Activated effector memory CD4-positive, alpha-beta T cell treated with anti-CD3 and anti-CD28 coated beads, Interleukin-2, amount 50 U/mL, for 16 hours (primary cell): ENCODE measurements around the gene HNRNPD.
"Not testable (repeated sequence)": the region's sequence is repeated elsewhere in the genome, so short reads cannot be mapped to it uniquely, and the experiment has no call there.

Experiments used
- DNase-seq: peaks from one replicate; pipeline ENCODE4 v3.0.0-alpha.2; 2020

Gene HNRNPD

DNA sequence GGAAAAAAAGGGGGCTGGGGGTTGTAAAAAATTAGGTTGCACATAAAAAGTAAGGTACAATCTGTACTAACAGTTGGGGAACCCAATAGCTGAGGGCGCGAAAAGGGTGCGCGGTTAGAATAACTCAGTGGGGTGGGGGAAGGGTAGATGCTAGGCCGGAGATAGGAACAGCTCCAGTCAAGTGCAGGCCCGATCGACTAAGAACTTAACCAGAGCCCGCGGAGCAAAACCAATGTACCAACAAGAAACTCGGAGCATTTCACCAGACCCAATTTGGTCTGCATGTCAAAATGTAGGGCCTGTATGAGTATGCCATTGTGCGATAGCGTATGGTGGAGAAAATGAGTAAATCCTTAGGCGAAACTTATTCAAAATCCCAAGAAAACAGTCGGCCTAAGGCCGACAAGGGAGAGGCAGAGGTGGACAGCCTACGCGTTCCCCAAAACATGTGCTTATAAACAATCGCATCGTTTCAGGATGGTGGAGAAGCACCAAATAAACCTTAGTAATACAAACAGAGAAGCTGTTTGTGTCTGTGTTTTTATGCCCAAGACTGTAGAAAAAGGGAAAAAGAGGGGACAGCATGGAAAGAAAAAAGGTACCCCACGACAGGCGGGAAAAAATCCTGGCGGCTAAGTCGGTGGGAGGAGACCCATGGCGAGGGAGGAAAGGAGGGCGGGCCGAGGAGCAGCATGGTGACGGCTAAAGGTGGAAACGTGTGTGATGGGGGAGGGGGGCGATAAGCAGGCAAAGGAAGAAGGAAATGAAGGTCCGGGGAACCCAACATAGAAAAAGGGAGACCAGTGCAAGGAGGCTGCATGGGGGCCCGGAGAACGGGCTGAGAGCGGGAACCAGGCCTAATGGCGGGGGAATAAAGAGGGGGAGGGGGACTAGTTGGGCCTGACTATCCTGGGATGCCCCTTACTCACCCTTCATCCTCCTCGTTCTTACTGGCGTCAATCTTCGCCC, 990 bp downstream of the HNRNPD start:
- peak; percentile 89 for DNase-seq

DNA sequence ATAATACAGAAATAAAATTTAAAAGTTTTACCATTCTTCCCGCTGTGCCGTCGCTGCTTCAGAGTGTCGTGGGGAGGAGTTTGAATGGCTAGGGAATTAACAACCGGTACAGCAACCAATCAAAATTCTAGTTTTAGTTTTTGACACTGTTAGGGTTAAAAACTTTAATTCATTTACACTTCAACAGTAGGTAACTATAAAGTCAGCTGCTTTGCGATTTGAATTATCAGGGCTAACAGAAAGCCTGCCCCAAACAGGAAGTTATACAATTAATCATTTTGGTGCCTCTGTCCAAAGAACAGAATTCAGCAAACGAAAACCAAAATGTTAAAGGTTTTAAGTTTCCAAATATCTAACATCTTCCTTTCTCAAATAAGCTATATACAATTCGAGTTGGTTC, 2.3 kb downstream of the HNRNPD start:
- no peak for DNase-seq

DNA sequence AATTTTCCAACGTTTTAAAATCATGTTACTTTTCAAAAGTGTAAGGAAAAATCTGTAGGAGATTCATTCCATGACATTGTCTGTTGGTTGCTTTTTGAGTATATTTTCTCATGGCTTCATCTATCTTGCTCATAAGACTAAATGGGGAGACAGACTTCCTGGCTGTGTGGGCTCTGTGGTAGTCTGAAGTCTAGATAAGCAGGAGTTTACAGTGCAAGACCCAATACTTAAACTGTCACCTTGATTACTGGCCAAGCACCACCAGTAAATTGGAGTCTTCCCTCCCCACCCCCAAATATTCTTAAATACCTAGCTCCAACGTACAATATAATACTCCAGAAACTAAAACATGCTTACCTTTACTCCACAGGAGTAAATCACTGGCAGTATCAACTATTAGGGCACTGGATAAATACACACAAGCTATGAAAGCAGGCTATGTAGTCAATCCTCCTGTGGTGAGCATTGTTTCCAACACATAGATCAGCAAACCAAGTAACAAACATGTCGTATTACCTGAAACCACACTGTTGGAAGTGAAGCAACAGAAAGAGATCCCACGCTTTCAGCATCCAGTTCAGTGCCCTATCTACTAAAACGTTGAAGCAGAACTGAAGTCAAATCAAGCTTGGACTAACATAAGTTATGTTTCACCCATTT, 6.2 kb downstream of the HNRNPD start:
- DNase-seq = no peak

DNA sequence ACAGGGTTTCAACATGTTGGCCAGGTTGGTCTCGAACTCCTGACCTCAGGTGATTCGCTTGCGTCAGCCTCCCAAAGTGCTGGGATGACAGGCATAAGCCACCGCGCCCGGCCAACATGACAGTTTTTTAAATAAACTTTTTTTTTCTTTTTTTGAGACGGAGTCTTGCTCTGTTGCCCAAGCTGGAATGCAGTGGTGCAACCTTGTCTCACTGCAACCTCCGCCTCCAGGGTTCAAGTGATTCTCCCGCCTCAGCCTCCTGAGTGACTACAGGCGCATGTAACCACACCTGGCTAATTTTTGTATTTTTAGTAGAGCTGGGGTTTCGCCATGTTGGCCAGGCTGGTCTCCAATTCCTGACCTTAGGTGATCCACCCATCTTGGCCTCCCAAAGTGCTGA, 7.4 kb downstream of the HNRNPD start:
- not testable (repeated sequence) for DNase-seq

DNA sequence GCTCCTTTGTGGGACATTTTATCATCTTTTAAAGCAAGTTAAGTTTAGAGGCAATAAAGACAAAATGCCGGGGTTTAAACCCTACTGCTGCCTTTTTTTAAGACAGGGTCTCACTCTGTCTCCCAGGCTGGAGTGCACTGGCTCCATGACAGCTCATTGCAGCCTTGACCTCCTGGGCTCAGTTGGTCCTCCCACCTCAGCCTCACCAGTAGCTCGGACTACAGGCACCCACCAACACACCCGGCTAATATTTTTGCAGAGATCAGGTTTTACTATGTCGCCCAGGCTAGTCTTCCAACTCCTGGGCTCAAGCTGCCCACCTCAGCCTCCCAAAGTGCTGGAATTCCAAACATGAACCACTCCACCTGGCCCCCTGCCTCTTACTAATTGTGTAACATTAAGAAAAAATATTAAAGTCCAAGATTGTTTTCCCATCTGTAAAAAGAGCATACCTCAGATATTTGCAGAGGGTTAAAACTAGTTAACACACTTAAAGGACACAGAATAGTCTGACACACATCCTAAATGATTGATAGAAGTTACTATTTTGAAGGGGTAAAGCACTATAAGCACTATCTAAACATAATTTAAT, 9.8 kb downstream of the HNRNPD start:
- DNase-seq = no peak

DNA sequence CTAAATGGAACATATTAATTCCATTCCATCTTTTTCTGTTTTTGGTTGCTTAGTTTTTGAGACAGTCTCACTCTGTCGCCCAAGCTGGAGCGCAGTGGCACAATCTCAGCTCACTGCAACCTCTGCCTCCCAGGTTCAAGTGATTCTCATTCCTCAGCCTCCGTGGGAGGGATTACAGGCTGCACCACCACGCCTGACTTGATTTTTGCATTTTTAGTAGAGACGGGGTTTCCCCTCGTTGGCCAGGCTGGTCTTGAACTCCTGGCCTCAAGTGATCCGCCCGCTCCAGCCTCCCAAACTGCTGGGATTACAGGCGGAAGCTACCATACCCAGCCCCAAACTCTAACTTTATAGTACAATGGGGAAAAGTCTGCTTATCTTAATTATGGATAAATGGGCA, 11.2 kb downstream of the HNRNPD start:
- DNase-seq = no peak

DNA sequence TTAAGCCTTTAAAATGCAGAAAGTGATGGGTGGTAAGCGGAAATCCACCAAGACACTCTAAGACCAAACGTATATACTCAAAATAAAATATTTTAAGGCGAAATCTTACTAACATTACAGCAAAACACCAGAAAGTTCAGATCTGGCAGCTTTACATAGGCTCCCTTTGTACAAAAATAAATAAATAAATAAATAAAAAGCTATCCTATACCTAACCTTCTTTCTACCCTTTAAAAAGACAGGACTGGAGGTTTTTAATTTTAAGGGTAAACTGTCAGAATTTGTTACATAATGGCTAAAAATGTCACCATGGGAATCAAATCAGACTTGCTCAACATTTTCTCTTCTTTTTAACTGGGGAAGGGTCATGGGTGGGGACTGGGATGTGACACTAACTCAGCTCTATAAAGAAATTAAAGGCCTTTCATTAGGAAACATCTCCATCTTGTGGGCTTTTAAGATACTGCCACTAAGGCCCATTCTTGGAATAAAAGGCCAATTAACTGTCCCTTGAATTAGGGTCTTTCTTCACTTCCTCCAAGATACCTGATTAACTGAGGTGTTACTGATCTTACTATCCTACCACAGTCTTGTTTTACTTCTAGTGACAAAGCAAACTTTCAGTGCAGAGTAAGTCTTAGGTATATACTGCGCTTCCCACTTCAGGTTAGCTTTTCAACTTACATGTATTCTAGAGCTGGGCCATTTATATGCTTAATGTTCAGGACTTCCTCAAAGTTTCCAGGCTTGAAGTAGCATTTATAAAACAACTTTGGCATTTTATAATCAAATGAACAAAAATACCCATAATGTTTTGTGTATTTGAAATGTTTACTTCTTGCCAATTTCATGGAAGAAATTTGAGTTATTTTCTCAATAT, 13.3 kb downstream of the HNRNPD start:
- no peak for DNase-seq

DNA sequence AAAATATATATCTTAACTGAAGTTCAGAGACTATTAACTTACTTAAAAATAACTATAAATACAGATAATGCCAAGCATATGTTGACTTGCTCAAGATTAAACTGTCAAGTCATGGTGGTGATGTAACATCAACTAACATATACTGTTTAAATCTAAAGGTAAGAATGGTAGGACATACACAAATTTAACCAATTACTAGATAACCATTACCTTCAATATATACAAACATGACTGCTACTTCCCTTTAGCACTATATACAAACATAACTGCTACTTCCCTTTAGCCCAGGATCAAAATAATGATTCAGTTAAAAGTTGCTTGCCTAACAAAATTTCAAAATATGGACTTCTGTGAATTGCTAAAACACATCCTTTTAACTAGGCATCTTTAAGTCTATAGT, 14.9 kb downstream of the HNRNPD start:
- no peak for DNase-seq

DNA sequence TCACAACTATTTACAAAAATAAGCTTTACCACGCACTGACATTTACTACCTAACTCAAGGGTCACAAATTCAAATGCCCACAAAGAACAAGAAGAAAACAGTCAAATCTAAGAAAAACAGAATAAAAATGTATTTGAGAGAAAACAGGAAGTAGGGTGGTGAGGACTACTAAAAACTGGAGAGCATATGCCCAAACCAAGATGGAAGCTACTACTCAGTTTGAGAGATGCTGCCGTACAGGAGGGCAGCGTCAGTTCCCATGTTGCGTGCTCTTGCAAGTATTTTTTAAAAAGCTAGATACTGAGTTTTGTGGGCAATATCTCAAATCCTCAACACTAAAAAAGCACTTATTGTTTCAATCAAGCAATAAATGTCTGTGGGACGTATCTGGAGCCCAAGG, 16.2 kb downstream of the HNRNPD start:
- no peak for DNase-seq

DNA sequence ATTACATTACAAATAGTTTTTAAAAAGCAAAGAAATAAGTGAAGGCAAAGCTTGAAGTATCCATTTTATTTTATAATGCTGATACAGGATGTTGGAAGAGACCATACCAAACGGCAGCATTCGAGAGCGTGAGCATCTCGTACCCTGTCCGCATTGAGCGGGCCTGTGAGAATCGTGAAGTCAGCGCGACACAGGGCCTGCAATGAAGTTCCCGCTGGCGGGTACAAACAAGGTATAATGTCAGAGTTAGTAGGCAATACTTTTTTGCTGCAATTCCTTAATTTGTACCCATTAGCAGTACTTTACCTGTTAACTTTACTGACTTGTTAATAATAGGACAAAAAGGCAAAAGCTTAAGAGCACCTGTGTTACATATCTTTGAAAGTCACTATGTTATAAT, 19.0 kb downstream of the HNRNPD start:
- DNase-seq = no peak

DNA sequence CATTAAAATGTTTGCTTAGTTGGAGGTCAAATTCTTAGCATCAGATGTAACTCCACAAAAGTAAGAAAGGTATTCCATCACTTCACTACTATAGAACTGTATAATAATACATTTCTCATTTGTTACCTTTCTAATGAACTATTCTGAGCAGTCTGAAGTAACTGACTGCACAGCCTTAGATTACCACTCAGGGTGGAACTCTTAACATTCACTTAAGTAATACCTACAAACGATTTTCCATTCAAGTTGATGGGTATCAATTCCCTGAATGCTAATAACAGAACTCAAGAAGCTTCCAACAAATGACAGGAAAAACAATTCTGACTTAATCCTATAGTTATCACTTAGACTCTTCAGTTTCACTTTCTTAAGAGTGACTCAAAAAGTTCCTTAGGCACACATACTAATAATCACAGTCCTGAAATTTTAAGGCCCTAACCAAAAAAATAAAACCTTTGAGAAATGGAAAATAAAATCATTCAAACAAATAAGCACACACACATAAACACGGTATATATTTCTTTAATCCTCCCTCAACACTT, 20.9 kb downstream of the HNRNPD start:
- no peak for DNase-seq

DNA sequence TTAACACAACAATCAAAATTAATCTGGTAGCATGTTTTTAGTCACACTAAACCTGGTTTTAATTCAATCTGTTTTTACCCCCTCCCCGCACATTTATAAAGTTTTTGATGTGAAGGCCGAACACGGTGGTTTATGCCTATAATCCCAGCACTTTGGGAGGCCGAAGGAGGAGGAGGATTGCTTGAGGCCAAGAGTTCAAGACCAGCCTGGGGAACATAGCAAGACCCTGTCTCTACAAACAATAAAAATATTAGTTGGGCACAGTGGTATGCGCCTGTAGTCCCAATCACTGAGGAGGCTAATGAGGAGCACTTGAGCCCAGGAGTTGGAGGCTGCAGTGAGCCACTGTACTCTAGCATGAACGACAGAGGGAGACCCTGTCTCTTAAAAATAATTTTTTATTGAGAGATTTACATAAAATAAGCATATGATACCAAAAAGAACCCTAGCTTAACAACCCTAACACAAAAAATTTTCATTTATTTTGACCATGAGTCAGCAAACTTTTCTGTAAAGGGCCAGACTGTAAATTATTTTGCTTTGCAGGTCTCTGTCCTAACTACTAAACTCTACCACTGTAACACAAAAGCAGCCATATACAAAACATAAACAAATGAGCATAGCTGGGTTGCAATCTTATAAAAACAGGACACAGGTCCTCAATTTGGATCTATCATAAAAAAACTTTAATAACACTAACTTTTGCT, 21.5 kb downstream of the HNRNPD start:
- no peak for DNase-seq

DNA sequence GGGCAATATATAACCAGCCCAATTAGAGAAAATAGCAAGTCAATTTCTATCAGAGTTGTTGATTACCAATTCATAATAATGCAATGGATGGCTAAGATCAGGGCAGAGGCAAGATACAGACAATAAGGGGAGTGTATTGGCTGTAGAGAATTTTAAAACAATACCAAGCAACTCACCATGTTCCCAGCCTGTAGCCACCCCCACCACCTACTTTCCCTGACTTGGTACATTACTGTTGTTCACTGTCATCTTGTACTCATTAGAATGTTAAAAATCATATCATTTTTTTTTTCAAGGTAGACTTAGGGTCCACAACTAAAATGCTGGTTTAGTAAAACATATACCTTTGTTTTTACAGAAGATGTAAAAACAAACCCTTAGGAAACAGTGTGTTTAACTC, 27.7 kb downstream of the HNRNPD start:
- DNase-seq = no peak

DNA sequence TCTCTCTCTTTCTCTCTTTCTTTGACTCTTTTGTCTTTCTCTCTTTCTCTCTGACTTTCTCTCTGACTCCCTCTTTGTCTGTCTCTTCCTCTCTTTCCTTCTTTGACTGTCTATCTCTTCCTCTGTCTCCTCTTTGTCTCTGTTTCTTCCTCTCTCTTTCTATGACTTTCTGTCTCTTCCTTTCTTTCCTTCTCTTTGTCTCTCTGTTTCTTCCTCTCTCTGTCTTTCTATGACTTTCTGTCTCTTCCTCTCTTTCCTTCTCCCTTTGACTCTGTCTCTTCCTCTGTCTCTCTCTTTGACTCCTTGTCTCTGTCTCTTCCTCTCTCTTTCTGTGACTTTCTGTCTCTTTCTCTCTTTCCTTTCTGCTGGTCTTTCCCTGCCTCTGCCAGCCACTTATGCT, 38.7 kb downstream of the HNRNPD start:
- no peak for DNase-seq

DNA sequence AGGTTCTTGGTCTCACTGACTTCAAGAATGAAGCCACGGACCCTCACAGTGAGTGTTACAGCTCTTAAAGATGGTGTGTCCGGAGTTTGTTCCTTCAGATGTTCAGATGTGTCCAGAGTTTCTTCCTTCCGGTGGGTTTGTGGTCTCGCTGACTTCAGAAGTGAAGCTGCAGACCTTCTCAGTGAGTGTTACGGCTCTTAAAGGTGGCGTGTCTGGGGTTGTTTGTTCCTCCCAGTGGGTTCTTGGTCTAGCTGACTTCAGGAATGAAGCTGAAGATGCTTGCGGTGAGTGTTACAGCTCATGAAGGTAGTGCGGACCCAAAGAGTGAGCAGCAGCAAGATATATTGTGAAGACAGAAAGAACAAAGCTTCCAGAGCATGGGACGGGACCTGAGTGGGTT, 40.1 kb downstream of the HNRNPD start:
- not testable (repeated sequence) for DNase-seq

DNA sequence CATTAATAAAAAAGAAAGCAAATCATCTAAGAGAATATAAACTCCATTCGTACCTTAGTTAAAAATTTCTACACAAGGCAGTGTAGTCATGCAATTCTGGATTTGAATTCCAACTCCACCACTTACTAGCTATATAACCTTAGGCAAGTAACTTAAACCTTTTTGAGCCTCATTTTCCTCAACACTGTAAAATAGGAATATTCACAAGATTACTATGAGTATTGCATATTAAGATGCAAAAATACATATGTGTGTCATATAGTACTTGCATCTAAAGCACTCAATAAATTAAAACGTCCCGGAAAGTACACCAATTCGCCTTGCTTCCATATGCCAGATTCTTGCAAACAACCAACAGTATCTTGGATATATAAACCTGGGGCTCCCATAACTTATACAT, 42.0 kb downstream of the HNRNPD start:
- DNase-seq = no peak

DNA sequence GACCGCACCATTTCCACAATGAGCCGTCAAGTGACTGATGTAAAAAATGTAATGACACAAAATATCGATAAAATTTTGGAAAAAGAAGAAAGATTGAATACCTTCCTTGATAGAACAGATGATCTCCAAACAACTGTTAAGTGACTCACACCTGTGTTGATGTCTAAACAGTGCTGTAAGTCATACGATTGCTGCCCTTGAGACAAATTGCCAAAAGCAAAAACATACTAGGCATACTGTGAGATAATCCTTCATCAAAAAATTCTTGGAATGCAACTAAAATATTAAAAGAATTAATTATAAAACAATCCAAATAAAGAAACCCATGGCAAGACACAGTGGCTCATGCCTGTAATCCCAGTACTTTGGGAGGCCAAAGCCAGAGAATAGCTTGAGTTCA, 53.4 kb downstream of the HNRNPD start:
- no peak for DNase-seq

DNA sequence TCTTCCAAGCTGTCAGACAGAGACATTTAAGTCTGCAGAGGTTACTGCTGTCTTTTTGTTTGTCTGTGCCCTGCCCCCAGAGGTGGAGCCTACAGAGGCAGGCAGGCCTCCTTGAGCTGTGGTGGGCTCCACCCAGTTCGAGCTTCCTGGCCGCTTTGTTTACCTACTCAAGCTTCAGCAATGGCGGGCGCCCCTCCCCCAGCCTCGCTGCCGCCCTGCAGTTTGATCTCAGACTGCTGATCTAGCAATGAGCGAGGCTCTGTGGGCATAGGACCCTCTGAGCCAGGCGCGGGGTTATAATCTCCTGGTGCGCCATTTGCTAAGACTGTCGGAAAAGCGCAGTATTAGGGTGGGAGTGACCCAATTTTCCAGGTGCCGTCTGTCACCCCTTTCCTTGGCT, 70.7 kb downstream of the HNRNPD start:
- DNase-seq = not testable (repeated sequence)
